Hematopoietic multipotent progenitor cell (in vitro differentiated cells): ENCODE measurements around the gene KCND2. TPM values are rescaled to one million over a fixed set of nuclear protein-coding genes. Genes with fewer than 3 reads are reported as not detected.

Source experiments
- DNase-seq, 3 donors: peaks; one replicate each; pipeline ENCODE4 v3.0.0-alpha.2; 2011 to 2015; ENCODE audit warnings: low read depth in 2 of 3, low spot score in 2 of 3
- total RNA-seq: library from RNA; depleted of rRNA; stranded (reverse); fragments of >200 nt; gene quantifications from one replicate; pipeline ENCODE4 v1.2.3, GENCODE V29; 2012

Gene KCND2
- total RNA-seq, 1 donor = under 0.01 TPM

DNA sequence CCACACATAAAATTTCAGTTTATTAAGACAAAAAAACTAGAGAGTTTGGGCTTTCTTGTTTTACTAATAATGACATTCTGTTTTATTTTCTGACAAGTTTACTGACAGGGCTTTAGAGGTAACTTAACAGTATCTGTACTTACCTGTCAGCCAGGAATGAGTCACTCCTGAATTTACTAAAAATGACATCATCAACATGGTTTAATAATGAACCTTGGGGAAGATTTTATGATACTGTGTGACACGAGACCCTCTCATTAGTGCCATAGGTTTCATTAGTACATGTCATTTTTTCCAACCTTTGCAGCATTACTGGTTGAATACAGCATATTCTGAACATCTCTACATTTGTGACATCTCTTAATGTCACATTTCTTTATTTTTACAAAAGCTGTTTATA is 131.1 kb downstream of the KCND2 start:
- DNase-seq = no peak

DNA sequence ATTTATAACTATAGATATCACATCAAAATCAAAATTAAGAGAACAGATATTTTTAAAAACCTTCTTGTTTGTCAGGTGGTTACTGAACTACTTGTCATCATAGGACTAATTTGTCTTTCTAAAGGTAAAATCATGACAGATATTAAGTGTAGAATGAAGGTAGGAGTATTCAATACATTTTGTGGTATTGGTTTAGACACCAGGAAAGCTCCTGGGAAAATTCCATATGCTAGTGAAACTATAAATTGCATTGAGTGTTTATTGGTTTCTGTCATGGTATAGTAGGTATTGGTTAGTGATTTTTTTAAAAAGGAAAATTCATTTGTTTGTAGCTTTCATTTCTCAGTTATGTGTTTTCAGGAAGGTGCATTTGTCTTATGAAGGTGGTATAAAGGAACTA is 132.7 kb downstream of the KCND2 start:
- DNase-seq = no peak

DNA sequence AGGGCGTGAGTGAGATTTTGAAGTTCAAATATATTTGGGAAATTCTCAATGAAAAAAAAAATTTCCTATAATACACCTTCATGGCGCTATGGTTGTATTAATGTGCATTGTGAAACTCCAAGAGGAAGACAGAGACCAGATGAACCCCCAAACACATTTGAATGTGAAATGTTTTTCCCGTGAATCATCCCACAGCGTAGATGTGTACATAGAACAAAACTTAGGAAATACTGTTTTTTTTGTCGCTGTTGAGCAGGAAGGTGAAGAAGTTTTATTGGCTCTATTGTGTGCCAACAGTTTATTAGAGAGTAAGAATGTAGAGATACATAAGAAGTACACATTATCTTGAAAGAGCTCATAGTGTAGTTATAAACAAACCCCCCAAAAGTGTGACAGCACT is 134.0 kb downstream of the KCND2 start:
- DNase-seq = no peak

DNA sequence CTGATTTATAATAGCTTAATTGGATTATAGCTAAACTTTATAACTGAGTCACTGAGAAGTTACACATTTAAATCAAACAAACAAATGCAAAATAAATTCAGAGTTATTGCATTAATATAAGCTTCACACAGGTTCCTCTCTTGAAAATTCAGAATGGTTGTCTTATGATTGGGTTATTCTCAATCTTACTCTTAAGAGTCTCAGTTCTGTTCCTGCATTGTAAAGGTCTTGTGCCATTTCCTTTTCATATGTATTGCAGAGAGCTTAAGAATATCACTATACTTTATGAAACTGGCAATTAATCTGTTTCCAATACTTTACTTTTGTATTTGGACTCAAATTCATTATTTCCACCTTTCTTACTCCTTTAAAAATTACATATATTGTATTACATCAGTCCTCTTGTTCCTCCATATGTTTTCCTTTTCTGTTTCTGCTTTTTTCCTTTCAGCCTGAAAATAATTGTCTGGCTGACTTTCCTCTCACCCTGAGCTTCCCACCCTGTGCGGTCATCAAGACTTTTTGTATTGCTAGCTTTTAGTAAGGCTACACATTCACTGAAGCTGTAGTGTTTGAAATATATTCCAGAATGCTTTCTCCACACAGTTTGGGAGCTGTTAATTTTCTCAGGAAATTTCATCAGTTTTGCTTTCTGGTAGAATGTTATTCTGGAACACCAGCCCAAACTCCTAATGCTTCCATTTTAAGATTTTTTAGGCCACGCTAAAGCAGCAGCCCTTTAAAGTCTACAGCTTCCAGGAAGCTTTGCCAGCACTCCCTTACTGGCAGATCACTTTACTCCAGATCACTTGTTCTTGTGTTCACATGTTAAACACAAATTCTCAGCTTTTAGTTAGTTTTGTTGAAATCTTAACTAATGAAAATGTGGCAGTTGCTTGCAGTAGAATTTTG is 139.4 kb downstream of the KCND2 start:
- no peak for DNase-seq

DNA sequence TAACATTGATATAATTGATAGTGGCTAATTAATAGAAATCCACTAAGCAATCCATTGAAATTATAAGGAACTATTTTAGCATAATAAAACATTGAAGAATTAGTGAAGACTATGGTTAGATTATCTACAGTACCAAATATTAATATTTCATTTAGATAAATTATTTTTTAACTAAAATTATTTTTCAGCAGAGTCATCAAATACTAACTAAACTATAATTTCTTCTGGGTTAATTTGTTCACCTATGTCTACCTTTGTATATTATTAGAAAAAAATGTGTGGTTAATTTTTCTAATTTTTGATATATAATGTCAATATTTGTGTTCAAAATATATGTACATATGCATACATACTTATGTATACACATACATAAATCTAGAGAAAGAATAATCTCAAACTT is 140.2 kb downstream of the KCND2 start:
- DNase-seq = no peak

DNA sequence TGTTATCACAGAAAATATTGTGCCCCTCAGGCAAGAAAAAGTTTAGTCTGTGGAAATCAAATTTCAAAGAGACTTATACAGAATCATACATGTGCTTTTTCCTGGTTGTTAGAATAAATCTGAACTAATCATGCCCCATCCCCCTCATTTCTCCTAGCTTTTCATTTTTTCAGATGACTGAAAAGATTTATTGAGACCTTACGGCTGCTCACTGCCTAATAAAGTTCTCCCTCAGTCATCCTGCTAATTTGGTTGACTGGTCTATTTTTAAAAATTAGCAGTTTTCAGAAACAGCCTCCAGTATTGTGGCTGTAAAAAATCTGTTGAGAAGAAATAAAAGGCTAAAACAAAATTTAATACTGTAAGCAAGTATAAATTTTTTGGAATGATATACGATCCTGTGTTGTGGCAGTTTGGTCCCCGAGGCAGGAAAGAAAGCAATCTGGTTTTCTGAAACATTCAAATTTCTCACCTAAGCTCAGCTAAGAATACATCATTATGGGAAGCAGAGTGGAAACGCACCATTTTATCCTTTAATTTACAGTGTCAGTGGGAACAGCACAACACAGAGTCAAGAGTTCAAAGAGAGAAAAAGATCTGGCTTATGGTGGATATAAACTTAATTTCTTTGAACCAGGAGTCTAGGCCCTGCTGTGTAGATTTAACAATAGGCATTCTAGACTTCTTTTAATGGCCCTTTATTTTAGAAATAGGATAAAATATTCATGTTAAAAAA is 144.4 kb downstream of the KCND2 start:
- DNase-seq = no peak

DNA sequence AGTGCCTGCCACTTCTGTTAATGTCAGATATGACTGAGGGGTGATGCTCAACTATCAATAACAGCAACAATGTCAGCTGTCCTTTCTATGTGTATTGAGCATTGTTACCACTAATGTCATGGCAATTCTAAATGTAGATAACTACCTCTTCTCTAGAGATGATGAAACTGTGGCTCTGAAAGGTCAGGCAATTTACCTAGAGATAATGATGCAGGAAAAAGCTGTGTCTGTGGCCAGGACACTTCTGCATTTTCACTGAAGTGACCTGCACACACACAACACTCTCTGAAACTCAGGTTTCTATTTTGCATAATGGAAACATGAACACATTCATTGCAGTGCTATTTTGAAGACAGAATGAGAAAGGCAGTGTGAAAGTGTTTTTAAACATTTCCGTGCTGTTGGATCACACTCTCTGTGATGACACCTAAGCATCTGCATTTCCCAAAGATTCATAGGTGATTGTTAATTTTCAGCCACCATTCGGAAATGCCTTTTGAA is 148.2 kb downstream of the KCND2 start:
- no peak for DNase-seq

DNA sequence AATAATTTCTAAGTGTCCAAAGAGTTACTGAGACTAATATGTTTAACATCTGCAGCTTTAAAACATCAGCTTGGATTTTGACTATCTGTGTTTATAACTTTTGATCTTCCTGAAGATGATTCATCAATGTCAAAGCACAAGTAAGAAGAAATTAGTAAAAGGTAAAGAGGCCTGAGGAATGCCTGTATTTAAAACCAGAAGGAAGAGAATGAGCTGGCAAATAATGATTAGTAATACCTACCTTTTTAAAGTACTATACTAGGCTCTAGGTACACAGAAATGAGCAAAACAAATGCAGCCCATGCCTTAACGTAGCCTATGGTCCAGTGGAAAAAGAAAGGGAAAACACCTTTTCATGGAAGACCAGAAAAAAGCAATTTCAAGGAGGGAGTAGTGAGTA is 158.0 kb downstream of the KCND2 start:
- no peak for DNase-seq

DNA sequence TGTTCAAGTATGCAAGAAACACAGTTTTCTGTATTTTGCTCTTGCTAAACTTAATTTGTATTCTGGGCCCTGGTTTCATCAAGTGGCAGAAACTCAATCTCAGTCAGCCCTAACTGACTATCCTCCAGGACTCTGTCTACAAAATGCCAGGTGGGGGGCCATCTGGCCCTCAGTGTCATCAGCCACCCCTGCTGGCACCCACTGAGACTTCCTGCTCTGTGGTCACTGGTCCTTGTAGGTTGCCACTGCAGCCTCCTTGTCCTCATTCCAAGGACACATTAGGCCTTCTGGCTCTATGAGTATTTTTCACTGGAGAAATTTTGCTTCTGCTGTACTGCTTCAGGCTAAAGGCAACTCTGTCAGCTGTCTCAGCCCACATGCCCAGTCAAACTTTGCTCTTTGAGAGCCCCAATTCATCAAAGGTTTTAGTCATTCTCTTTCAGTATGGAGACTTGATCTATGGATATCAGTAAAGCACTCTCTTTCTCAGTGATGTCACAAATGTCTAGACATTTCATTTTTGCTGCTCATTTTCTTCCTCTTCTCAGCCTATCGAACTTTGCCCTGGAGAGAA is 163.6 kb downstream of the KCND2 start:
- DNase-seq = no peak

DNA sequence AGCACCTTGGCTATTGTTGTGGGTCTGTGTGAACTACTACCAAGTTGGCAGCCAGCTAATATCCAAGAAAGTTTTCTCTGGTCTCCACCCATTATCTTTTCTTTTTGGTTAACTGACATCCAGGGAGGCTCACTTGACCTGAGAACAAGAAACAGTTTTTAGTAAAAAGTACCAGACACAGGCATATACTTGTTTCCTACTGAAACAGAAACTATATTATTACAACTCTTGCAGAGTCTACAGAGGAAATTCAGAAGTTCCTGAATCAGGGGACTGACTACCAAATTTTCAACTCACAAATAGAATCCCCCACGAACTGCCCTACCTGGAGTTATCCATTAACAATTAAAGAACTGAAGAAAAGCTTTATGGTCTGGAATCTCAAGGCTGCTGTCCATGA is 168.9 kb downstream of the KCND2 start:
- DNase-seq = no peak

DNA sequence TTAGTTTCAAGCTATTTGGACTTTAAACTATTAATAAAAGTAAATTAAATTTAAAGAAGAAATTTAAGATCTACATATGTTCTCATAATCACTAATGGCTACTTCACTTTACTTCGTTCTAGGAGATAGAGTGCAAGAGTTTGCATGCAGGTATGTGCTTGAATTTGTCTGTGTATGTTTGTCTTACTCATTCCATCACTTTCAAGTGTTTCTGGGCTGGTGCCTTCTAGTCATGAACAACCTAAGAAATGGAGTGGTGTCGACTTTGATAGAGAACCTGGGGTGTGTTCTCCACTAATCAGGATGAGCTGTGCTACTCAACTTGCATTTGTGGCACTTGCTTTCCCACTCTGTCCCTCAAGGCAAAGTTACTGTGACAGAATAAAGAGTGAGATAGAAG is 169.9 kb downstream of the KCND2 start:
- no peak for DNase-seq

DNA sequence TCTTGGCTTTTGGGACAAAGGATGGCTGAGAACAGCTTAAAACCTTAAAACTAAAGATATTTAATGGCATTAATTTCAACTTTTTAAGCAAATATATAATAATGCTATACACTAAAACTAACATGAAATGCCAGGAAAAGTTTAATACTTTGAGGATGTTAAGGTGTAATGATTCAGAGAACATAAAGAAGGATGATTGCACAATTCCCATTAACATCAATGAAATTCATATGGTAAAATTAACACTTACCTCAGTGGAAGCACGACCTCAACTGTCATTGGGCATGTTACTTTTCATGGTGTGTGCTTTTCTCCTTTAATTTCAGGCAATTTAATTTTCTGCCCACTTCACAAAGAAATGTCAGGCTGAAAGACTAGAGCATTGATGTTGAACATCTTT is 171.7 kb downstream of the KCND2 start:
- DNase-seq = no peak

DNA sequence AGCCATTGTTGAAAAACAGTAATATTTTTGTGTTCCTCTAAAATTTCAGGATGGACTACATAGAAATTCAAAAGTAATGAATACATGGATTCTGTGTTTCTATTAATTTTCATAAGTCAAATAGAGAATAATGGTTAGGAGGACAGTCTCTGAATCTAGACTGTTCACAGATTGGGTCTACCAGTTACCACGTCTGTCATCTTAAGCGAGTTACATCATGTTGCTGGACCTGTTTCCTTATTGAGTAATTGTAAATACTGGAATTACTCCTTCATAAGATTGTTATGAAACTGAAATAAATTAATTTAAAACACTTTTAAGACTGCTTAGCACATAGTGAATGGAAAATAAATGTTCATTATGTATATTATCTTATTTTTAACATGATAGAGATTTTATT is 172.3 kb downstream of the KCND2 start:
- DNase-seq = no peak

DNA sequence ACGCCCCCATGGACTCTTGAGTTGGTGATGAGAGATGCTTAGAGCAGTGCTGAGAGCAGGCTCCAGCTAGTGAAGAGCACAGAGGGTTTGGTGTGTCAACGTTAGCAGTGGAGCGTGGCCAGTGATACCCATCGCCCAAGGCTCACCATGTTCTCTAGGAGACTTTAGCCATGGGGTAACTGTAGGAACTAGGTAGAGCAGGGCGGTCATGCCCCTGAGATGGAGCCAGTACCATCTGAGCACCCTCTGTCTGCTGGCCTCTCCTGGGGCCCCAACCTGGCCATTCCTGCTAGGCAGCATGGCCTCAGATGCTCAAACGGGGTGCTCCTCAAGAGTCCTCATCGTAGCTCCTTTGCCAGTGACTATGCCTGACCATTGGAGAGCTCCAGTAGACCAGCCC is 179.7 kb downstream of the KCND2 start:
- DNase-seq = no peak

DNA sequence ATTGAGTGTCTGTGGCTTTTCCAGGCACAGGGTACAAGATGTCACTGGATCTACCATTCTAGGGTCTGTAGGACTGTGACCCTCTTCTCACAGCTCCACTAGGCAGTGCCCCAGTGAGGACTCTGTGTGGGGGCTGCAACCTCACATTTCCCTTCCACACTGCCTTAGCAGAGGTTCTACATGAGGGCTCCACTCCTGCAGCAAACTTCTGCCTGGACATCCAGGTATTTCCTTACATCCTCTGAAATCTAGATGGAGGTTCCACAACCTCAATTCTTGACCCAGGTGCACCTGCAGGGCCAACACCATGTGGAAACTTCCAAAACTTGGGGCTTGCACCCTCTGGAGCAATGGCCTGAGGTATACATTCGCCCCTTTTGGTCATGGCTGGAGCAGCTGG is 183.7 kb downstream of the KCND2 start:
- no peak for DNase-seq

DNA sequence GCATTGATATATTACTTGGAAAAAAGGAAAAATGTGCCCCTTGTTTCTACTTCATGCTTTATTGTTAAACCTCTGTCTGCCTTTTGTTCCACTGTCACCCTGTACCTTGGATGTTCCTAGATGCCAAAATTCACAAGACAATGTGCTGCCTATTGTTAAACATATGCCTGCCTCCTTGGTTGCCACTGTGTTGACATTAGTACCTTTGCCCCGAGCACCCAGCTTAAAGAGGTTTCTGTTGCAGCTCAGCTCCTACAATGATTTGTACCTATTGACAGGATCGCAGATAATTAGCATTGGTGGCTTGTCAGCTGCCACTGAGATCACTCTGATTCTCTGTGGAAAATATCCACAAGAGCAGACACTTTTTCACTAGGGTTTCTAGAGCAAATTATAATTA is 188.0 kb downstream of the KCND2 start:
- no peak for DNase-seq

DNA sequence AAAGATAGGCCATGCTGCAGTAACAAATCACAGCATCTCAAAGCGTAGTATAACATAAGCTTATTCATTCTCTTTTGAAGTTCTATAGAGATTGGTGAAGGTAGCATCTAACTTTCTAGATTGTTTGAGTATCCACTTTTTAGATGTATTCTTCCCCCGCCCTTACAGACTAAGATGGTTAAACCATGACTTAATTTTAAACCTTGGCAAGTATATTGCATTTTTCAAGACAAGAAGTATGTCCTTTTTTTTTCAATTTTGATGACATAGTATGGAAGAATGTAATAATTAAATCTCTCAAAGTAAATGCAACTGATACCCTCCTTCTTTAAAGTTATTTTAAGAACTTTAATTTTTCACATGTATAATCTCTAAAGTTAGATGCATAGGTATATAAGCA is 190.0 kb downstream of the KCND2 start:
- no peak for DNase-seq

DNA sequence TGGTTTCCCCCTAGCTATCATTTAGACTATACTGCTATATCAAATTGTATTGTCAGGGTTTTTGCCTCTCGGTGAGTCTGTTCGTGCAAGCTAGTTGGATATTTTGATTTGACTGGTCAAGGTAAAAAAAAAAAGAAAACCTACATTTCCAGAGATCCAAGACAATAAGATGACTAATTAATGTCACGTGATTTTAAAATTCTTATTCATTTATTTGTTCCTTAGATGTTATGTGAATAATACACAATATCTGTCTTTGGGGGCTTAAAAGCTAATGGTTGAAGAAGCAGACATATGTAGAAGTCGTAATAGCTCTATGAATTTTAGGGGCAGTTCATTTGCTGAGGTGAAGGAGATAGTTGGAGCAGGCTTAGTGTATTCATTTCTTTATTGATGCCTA is 191.1 kb downstream of the KCND2 start:
- no peak for DNase-seq

DNA sequence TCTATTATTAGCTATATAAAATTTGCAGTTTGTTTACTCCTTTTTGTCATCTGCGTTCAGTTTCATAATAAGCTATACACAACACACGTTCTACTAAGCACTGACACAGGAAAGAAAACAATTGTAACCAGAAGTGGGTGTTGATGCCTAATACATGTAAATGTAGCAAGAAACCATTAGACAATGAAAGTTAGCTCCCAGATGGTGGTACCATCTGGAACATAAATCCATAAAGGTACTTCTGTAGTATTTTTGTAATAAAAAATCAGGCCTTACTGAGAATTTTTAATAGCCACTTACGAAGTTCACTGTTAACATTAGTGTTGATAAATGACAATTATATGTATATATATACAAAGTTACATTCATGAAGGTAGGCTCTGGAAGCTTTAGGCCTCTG is 194.7 kb downstream of the KCND2 start:
- no peak for DNase-seq

DNA sequence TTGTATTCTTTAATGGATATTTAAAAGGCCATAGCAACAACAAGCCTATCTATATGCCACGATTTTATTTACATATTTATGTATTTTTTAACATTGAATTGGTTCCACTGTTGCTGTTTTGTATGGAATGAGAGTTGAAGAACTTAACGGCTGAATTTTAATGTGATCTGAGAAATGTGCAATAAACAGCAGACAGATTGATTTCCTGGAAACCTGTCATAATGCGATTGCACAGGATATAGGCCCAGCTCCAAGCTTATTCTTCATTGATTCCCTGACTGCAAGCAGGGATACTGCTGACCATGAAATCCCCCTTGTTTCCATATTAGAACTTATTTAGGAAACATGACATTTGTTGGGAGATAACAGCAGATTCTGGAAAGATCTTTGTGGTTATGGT is 195.6 kb downstream of the KCND2 start:
- DNase-seq = no peak

DNA sequence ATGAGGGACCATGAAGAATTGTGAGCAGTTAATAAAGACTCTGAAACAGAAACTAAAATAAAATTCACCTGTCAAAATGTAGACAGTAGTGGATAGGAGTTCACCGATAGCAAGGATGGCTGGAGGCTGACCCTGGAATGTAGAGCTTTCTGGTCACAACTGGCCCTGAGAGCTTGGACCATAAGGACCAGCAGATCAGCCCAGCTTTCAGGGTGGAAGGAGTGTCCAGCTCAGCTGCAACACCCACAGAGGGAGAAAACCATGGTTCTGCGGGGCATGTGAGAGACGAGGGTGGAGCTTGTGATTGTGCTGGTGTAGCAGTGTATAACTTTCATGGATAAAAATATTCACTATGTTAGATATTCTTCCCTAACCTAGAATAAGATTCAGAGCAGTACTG is 199.9 kb downstream of the KCND2 start:
- no peak for DNase-seq

DNA sequence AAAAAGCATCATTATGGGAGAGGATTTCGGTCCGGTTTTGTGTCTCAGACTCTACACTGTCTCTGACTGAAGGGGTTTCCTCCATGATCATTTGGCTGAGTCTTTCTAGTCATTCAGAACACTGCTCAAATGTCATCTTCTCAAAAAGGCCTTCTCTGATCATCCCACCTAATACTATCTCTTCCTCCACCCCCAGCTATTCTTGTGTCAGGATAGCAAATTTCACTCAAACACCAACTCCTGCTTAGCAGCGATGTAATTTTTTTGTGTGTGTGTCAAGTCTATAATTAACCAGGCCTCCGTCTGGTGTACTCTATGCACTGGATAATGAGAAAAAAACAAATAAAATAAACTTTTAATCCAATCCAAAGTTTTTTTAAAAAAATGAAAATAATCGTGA is 200.4 kb downstream of the KCND2 start:
- DNase-seq = no peak
